ENCODE data around the gene ZNF497. TPM values are rescaled to one million over a fixed set of nuclear protein-coding genes. Genes with fewer than 3 reads are reported as not detected.

The ZNF497 gene
- total and polyA plus RNA-seq, 10 of the 15 experiments (the other 5 are each of a cell fraction or from before 2014, with no cell fraction given) = 0.09 to 0.82 (median 0.28) TPM

GRCh38 chr19:58304748-58305064 lies 57.8 kb downstream of the ZNF497 start:
- FAIRE-seq (no peak), ATAC-seq (peak; percentile 15), DNase-seq (ENCODE audit: low read depth, low spot score) (no peak)
- H4K20me1 ChIP-seq (ENCODE audit: control insufficient read depth, insufficient read depth) = no peaks in the 10 kb centered on the region
- H3K4me1 ChIP-seq (ENCODE audit: control insufficient read depth, insufficient read depth, low read length) = 0 out of 2 replicates have a peak, but pooled peaks cover 3% of the 10 kb centered on the region
- H3K27me3 ChIP-seq (replicated peaks in 1 of 2; ENCODE audit: control insufficient read depth in 2 of 2, insufficient read depth in 2 of 2, low read length in 1 of 2) = no peaks in the 10 kb centered on the region
- H3K9ac ChIP-seq (ENCODE audit: control insufficient read depth, insufficient read depth, low read length) = peak overlapping the region; percentile 6; the same call in 1 of the 2 replicates
- WGBS (ENCODE audit: insufficient coverage, insufficient replicate concordance, low lambda C conversion rate, missing lambda C conversion rate) = 25% methylated on average over 7 of the region's 7 CpGs
- H3K79me2 ChIP-seq (ENCODE audit: control insufficient read depth, insufficient read depth, low read length) = peaks cover 24% of the 10 kb centered on the region
- in situ Hi-C loops (cut with MboI) (no loop called here), intact Hi-C loops (cut with micrococcal nuclease; ENCODE audit: unreplicated experiment) (loop anchor here (2.0 to 10.0 kb wide), 2 partner anchors 22 to 80 kb away; partner anchors contain the start of genes ZNF544 and ZSCAN22)
- H2AFZ ChIP-seq (ENCODE audit: control insufficient read depth, low read depth, low read length) = peak overlapping the region; percentile 93
- peak overlapping the region; percentile 63; the same call in 1 of the 2 replicates for H3K4me3 ChIP-seq
- ChIA-PET SMC1A (ENCODE audit: uncharacterized antibody, unreplicated experiment) (no interaction called here), POLR2A (interaction anchor here (0.7 to 1.0 kb wide), 3 partner anchors 22 to 159 kb away, joined by 3 to 5 read pairs (median 3); partner anchors contain the start of genes ZNF544 and ZSCAN22), RAD21 (ENCODE audit: unreplicated experiment) (interaction anchor here (0.8 kb wide), 1 partner anchor 17 kb away, joined by 3 read pairs; no protein-coding TSS in a partner anchor), CTCF (no interaction called here)
- peaks cover 0 to 19% of the 10 kb centered on the region in 2 experiments; a peak in 3 of 4 replicates for H3K36me3 ChIP-seq (ENCODE audit: control insufficient read depth in 2 of 2, insufficient read depth in 2 of 2, low read length in 1 of 2)
- peak overlapping the region; percentile 67 for H3K27ac ChIP-seq (ENCODE audit: control insufficient read depth, insufficient read depth)
- no TSS peak for BruUV-seq (replicated peaks)
- H3K4me2 ChIP-seq (ENCODE audit: control insufficient read depth, insufficient read depth) = peak overlapping the region; percentile 73
- TF ChIP-seq CBX5 (IDR thresholded peaks at IDR 0.05; ENCODE audit: low read depth) = 0 out of 2 replicates have a peak, but pooled peaks have one; percentile 9
- no peak for TF ChIP-seq TCF3 (IDR thresholded peaks at IDR 0.05; ENCODE audit: borderline replicate concordance, insufficient read depth, low read depth, low read length)
- H3K9me3 ChIP-seq (replicated peaks; ENCODE audit: control insufficient read depth, insufficient read depth, low read length) = peaks cover 2% of the 10 kb centered on the region; the same call in 1 of the 3 replicates

Small RNA genes lying within 50 kb of the gene (microRNA-seq; reads per million reads assigned to microRNA genes)
- 0.75 reads per million for gene MIR4754
- not detected for gene MIR6806

Small RNA genes lying within 50 kb of the gene (small RNA-seq; reads per million reads assigned to genes)
- gene MIR4754 (0.16 reads per million), gene MIR6806 (0.27 reads per million), gene RNA5SP473 (0.82 reads per million, percentile 25 among the genes with 10 or more reads in this experiment)

Other genes starting within 250 kb of the ZNF497 start
Only the 7 nearest of the 21 such genes appear.
- gene ERVK3-1, start 57.4 kb downstream of the ZNF497 start, total RNA-seq (2014; rRNA removed) = 60.1 and 68.6 TPM in 2 replicates
- 85.3 and 90.8 TPM in 2 replicates for gene ERVK3-1, start 57.4 kb downstream of the ZNF497 start, total RNA-seq (2014; rRNA removed; fragmentation: Illumina TruSeq; extraction: Trizol)
- 55.0 and 59.3 TPM in 2 replicates for gene ERVK3-1, start 57.4 kb downstream of the ZNF497 start, total RNA-seq (2021)
- gene ERVK3-1, start 57.4 kb downstream of the ZNF497 start, polyA plus RNA-seq (2011; rRNA removed) = 85.6 and 90.3 TPM in 2 replicates
- 101 and 105 TPM in 2 replicates for gene ERVK3-1, start 57.4 kb downstream of the ZNF497 start, polyA plus RNA-seq (2014; fragmentation: Illumina TruSeq; extraction: Trizol)
- gene ERVK3-1, start 57.4 kb downstream of the ZNF497 start, polyA plus RNA-seq (2014; fragmentation: Nextera tagmentation; extraction: Ambion mirVana) = 100 to 1,000 TPM; 150 to 172 TPM
- 80.0 and 85.6 TPM in 2 replicates for gene ERVK3-1, start 57.4 kb downstream of the ZNF497 start, polyA plus RNA-seq (2014; rRNA removed)
- 100 to 1,000 TPM; 110 to 113 TPM for gene ERVK3-1, start 57.4 kb downstream of the ZNF497 start, polyA plus RNA-seq (2016; fragmentation: Nextera tagmentation; extraction: Ambion mirVana)
- 2.5 and 2.6 TPM in 2 replicates for gene ZSCAN22, start 35.8 kb downstream of the ZNF497 start, total RNA-seq (2014; rRNA removed)
- gene ZSCAN22, start 35.8 kb downstream of the ZNF497 start, total RNA-seq (2014; rRNA removed; fragmentation: Illumina TruSeq; extraction: Trizol) = 2.6 and 2.7 TPM in 2 replicates
- gene ZSCAN22, start 35.8 kb downstream of the ZNF497 start, total RNA-seq (2021) = 3.4 and 3.5 TPM in 2 replicates
- gene ZSCAN22, start 35.8 kb downstream of the ZNF497 start, polyA plus RNA-seq (2011; rRNA removed) = 2.6 and 3.9 TPM in 2 replicates
- 1.7 and 2.4 TPM in 2 replicates for gene ZSCAN22, start 35.8 kb downstream of the ZNF497 start, polyA plus RNA-seq (2014; fragmentation: Illumina TruSeq; extraction: Trizol)
- gene ZSCAN22, start 35.8 kb downstream of the ZNF497 start, polyA plus RNA-seq (2014; fragmentation: Nextera tagmentation; extraction: Ambion mirVana) = 1 to 10 TPM in 1 of 2 experiments, under 1 TPM in 1; 0.49 to 1.7 TPM
- gene ZSCAN22, start 35.8 kb downstream of the ZNF497 start, polyA plus RNA-seq (2014; rRNA removed) = 2.4 TPM in 2 replicates
- gene ZSCAN22, start 35.8 kb downstream of the ZNF497 start, polyA plus RNA-seq (2016; fragmentation: Nextera tagmentation; extraction: Ambion mirVana) = 1 to 10 TPM; 2.6 to 3.2 TPM
- gene A1BG, start 9.3 kb downstream of the ZNF497 start, total RNA-seq (2014; rRNA removed) = 22.0 and 29.6 TPM in 2 replicates
- gene A1BG, start 9.3 kb downstream of the ZNF497 start, total RNA-seq (2014; rRNA removed; fragmentation: Illumina TruSeq; extraction: Trizol) = 2.8 and 3.0 TPM in 2 replicates
- 20.8 and 25.1 TPM in 2 replicates for gene A1BG, start 9.3 kb downstream of the ZNF497 start, total RNA-seq (2021)
- 1.1 and 3.2 TPM in 2 replicates for gene A1BG, start 9.3 kb downstream of the ZNF497 start, polyA plus RNA-seq (2011; rRNA removed)
- 0.13 and 0.34 TPM in 2 replicates for gene A1BG, start 9.3 kb downstream of the ZNF497 start, polyA plus RNA-seq (2014; fragmentation: Illumina TruSeq; extraction: Trizol)
- 1 to 10 TPM; 2.4 to 4.9 TPM for gene A1BG, start 9.3 kb downstream of the ZNF497 start, polyA plus RNA-seq (2014; fragmentation: Nextera tagmentation; extraction: Ambion mirVana)
- gene A1BG, start 9.3 kb downstream of the ZNF497 start, polyA plus RNA-seq (2014; rRNA removed) = 24.0 and 29.5 TPM in 2 replicates
- 10 to 100 TPM; 18.8 to 18.9 TPM for gene A1BG, start 9.3 kb downstream of the ZNF497 start, polyA plus RNA-seq (2016; fragmentation: Nextera tagmentation; extraction: Ambion mirVana)
- gene ZNF837, start 18.3 kb upstream of the ZNF497 start, total RNA-seq (2014; rRNA removed) = 2.1 and 2.9 TPM in 2 replicates
- 0.18 and 0.23 TPM in 2 replicates for gene ZNF837, start 18.3 kb upstream of the ZNF497 start, total RNA-seq (2014; rRNA removed; fragmentation: Illumina TruSeq; extraction: Trizol)
- 2.1 and 2.6 TPM in 2 replicates for gene ZNF837, start 18.3 kb upstream of the ZNF497 start, total RNA-seq (2021)
- 0.06 and 0.11 TPM in 2 replicates for gene ZNF837, start 18.3 kb upstream of the ZNF497 start, polyA plus RNA-seq (2011; rRNA removed)
- 0.07 and 0.11 TPM in 2 replicates for gene ZNF837, start 18.3 kb upstream of the ZNF497 start, polyA plus RNA-seq (2014; fragmentation: Illumina TruSeq; extraction: Trizol)
- gene ZNF837, start 18.3 kb upstream of the ZNF497 start, polyA plus RNA-seq (2014; fragmentation: Nextera tagmentation; extraction: Ambion mirVana) = not detected
- 2.4 TPM in 2 replicates for gene ZNF837, start 18.3 kb upstream of the ZNF497 start, polyA plus RNA-seq (2014; rRNA removed)
- gene ZNF837, start 18.3 kb upstream of the ZNF497 start, polyA plus RNA-seq (2016; fragmentation: Nextera tagmentation; extraction: Ambion mirVana) = 1 to 10 TPM; 1.6 to 2.4 TPM
- gene RPS5, start 24.5 kb upstream of the ZNF497 start, total RNA-seq (2014; rRNA removed) = 3,412 and 3,652 TPM in 2 replicates
- 1,272 and 1,313 TPM in 2 replicates for gene RPS5, start 24.5 kb upstream of the ZNF497 start, total RNA-seq (2014; rRNA removed; fragmentation: Illumina TruSeq; extraction: Trizol)
- gene RPS5, start 24.5 kb upstream of the ZNF497 start, total RNA-seq (2021) = 1,860 and 1,884 TPM in 2 replicates
- 1,293 and 2,957 TPM in 2 replicates for gene RPS5, start 24.5 kb upstream of the ZNF497 start, polyA plus RNA-seq (2011; rRNA removed)
- 511 and 1,491 TPM in 2 replicates for gene RPS5, start 24.5 kb upstream of the ZNF497 start, polyA plus RNA-seq (2014; fragmentation: Illumina TruSeq; extraction: Trizol)
- gene RPS5, start 24.5 kb upstream of the ZNF497 start, polyA plus RNA-seq (2014; fragmentation: Nextera tagmentation; extraction: Ambion mirVana) = 1,000 to 10,000 TPM; 1,983 to 2,378 TPM
- 3,473 and 3,824 TPM in 2 replicates for gene RPS5, start 24.5 kb upstream of the ZNF497 start, polyA plus RNA-seq (2014; rRNA removed)
- 1,000 to 10,000 TPM; 1,284 to 1,376 TPM for gene RPS5, start 24.5 kb upstream of the ZNF497 start, polyA plus RNA-seq (2016; fragmentation: Nextera tagmentation; extraction: Ambion mirVana)
- gene RNF225, start 32.9 kb upstream of the ZNF497 start, total RNA-seq (2014; rRNA removed) = not detected in 2 replicates
- not detected in 2 replicates for gene RNF225, start 32.9 kb upstream of the ZNF497 start, total RNA-seq (2014; rRNA removed; fragmentation: Illumina TruSeq; extraction: Trizol)
- 0.27 and 0.28 TPM in 2 replicates for gene RNF225, start 32.9 kb upstream of the ZNF497 start, total RNA-seq (2021)
- gene RNF225, start 32.9 kb upstream of the ZNF497 start, polyA plus RNA-seq (2011; rRNA removed) = not detected in 2 replicates
- gene RNF225, start 32.9 kb upstream of the ZNF497 start, polyA plus RNA-seq (2014; fragmentation: Illumina TruSeq; extraction: Trizol) = not detected in 2 replicates
- not detected for gene RNF225, start 32.9 kb upstream of the ZNF497 start, polyA plus RNA-seq (2014; fragmentation: Nextera tagmentation; extraction: Ambion mirVana)
- 0.22 and 0.27 TPM in 2 replicates for gene RNF225, start 32.9 kb upstream of the ZNF497 start, polyA plus RNA-seq (2014; rRNA removed)
- not detected for gene RNF225, start 32.9 kb upstream of the ZNF497 start, polyA plus RNA-seq (2016; fragmentation: Nextera tagmentation; extraction: Ambion mirVana)
- gene ZNF584, start 45.9 kb upstream of the ZNF497 start, total RNA-seq (2014; rRNA removed) = 9.5 and 10.7 TPM in 2 replicates
- 4.8 and 5.1 TPM in 2 replicates for gene ZNF584, start 45.9 kb upstream of the ZNF497 start, total RNA-seq (2014; rRNA removed; fragmentation: Illumina TruSeq; extraction: Trizol)
- 9.7 and 10.3 TPM in 2 replicates for gene ZNF584, start 45.9 kb upstream of the ZNF497 start, total RNA-seq (2021)
- gene ZNF584, start 45.9 kb upstream of the ZNF497 start, polyA plus RNA-seq (2011; rRNA removed) = 7.6 and 8.4 TPM in 2 replicates
- gene ZNF584, start 45.9 kb upstream of the ZNF497 start, polyA plus RNA-seq (2014; fragmentation: Illumina TruSeq; extraction: Trizol) = 5.9 and 6.2 TPM in 2 replicates
- gene ZNF584, start 45.9 kb upstream of the ZNF497 start, polyA plus RNA-seq (2014; fragmentation: Nextera tagmentation; extraction: Ambion mirVana) = 1 to 10 TPM; 2.0 to 2.6 TPM
- gene ZNF584, start 45.9 kb upstream of the ZNF497 start, polyA plus RNA-seq (2014; rRNA removed) = 6.3 and 7.3 TPM in 2 replicates
- gene ZNF584, start 45.9 kb upstream of the ZNF497 start, polyA plus RNA-seq (2016; fragmentation: Nextera tagmentation; extraction: Ambion mirVana) = 1 to 10 TPM; 5.9 to 6.9 TPM

All from GM12878 (cell line).